ENCODE results near the gene AGRP. TPM values are rescaled to one million over a fixed set of nuclear protein-coding genes. Genes with fewer than 3 reads are reported as not detected.
A peak's percentile ranks its signal among the peaks of the same experiment; 100 is the strongest.

AGRP gene
- total and polyA plus RNA-seq, 10 donors, result 0.15 to 0.91 (median 0.26) TPM; not detected in 6

GRCh38 chr16:67447508-67448076 is 35.8 kb downstream of the AGRP start:
- WGBS, 5 donors, result 64 to 79% (median 69%) methylated on average over 6 of the region's 6 CpGs
- no peaks in the 10 kb centered on the region for H3K9me3 ChIP-seq
- peak overlapping the region in 7 of 8 donors; percentile 8 to 74 (median 62) for H3K27ac ChIP-seq
- intact Hi-C loops (cut with DNase I; ENCODE audit: low total_unique reads), result no loop called here
- H3K4me3 ChIP-seq, result no peak overlapping the region
- H3K36me3 ChIP-seq, result peaks cover 0 to 100% (median 67%) of the 10 kb centered on the region in 6 donors
- no peak for TF ChIP-seq POLR2A (IDR thresholded peaks at IDR 0.05)
- peak in 2 of 3 donors; percentile 71 to 75 for TF ChIP-seq POLR2AphosphoS5 (IDR thresholded peaks at IDR 0.05)
- TF ChIP-seq, protein P1, sequence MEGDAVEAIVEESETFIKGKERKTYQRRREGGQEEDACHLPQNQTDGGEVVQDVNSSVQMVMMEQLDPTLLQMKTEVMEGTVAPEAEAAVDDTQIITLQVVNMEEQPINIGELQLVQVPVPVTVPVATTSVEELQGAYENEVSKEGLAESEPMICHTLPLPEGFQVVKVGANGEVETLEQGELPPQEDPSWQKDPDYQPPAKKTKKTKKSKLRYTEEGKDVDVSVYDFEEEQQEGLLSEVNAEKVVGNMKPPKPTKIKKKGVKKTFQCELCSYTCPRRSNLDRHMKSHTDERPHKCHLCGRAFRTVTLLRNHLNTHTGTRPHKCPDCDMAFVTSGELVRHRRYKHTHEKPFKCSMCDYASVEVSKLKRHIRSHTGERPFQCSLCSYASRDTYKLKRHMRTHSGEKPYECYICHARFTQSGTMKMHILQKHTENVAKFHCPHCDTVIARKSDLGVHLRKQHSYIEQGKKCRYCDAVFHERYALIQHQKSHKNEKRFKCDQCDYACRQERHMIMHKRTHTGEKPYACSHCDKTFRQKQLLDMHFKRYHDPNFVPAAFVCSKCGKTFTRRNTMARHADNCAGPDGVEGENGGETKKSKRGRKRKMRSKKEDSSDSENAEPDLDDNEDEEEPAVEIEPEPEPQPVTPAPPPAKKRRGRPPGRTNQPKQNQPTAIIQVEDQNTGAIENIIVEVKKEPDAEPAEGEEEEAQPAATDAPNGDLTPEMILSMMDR (IDR thresholded peaks at IDR 0.05 in 8 of 11, conservative IDR thresholded peaks at IDR 0.05 in 3 of 11), result peak in 9 of 11 experiments; percentile 20 to 76 (median 58)
- no peaks in the 10 kb centered on the region for H3K27me3 ChIP-seq (replicated peaks in 1 of 7)
- DNase-seq, result no peak
- peaks cover 27 to 100% (median 74%) of the 10 kb centered on the region in 6 donors for H3K4me1 ChIP-seq

DNA sequence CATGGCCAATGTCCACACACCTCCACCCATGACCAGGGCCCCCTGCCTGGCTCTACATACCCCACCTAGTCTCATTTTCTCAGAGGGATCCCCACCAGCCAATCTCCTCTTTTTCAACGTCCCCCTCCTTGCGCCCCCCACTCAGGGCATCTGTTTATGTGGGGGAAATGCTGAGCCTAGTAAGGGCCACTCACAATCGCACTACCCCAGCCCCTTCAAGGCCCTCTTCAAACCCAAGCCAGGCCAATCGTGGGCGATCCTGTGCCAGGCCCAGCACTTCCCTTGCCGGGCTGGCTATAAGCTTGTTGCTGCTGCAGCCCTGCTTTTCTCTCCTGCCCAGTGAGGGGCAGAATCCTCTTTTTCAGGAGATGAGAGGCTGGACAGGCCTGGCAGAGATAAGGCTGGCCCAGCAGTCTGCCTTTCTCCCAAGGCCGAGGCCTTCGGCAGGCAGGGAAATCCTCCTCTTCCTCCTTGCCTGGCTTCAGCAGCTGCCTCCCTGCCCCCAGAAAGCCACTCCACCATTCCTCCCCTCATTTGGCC is 36.3 kb downstream of the AGRP start:
- TF ChIP-seq, protein P1 (IDR thresholded peaks at IDR 0.05 in 8 of 11, conservative IDR thresholded peaks at IDR 0.05 in 3 of 11), result no peak
- TF ChIP-seq POLR2AphosphoS5 (IDR thresholded peaks at IDR 0.05), result peak in 1 of 3 donors; percentile 71
- TF ChIP-seq POLR2A (IDR thresholded peaks at IDR 0.05), result no peak
- intact Hi-C loops (cut with DNase I; ENCODE audit: low total_unique reads), result no loop called here
- Histone ChIP-seq H3K4me3 (no peak overlapping the region), H3K36me3 (peaks cover 0 to 100% (median 65%) of the 10 kb centered on the region in 6 donors), H3K27ac (peak overlapping the region in 7 of 8 donors; percentile 8 to 74 (median 62)), H3K27me3 (replicated peaks in 1 of 7) (no peaks in the 10 kb centered on the region), H3K4me1 (peaks cover 27 to 100% (median 75%) of the 10 kb centered on the region in 6 donors), H3K9me3 (no peaks in the 10 kb centered on the region)
- no peak for DNase-seq
- WGBS, 5 donors, result 68 to 85% (median 73%) methylated on average over 7 to 8 of the region's 8 CpGs

GRCh38 chr16:67445913-67446907 is 37.1 kb downstream of the AGRP start:
- no peaks in the 10 kb centered on the region for H3K27me3 ChIP-seq (replicated peaks in 1 of 7)
- peaks cover 0 to 100% (median 65%) of the 10 kb centered on the region in 6 donors for H3K36me3 ChIP-seq
- DNase-seq, result no peak
- peak overlapping the region in 7 of 8 donors; percentile 8 to 74 (median 62) for H3K27ac ChIP-seq
- peak; percentile 57 to 80 (median 79) for TF ChIP-seq POLR2AphosphoS5 (IDR thresholded peaks at IDR 0.05)
- TF ChIP-seq POLR2A (IDR thresholded peaks at IDR 0.05), result no peak
- TF ChIP-seq, protein P1 (IDR thresholded peaks at IDR 0.05 in 8 of 11, conservative IDR thresholded peaks at IDR 0.05 in 3 of 11), result no peak
- peaks cover 27 to 100% (median 78%) of the 10 kb centered on the region in 6 donors for H3K4me1 ChIP-seq
- 66 to 92% (median 79%) methylated on average over 11 to 12 of the region's 12 CpGs for WGBS, 5 donors
- no peaks in the 10 kb centered on the region for H3K9me3 ChIP-seq
- intact Hi-C loops (cut with DNase I; ENCODE audit: low total_unique reads), result no loop called here
- H3K4me3 ChIP-seq, result no peak overlapping the region

Measured in spleen (tissue), 11 donors.